ENCODE results near the gene SRPX2. TPM values are rescaled to one million over a fixed set of nuclear protein-coding genes. Genes with fewer than 3 reads are reported as not detected.

Gene SRPX2
- total RNA-seq, 1 experiment from 2014 or later = 2.4 TPM

- CTCF ChIA-PET = interaction anchor here (0.8 to 1.5 kb wide), 2 partner anchors 24 to 32 kb away, joined by 3 to 5 read pairs; no protein-coding TSS in a partner anchor
- intact Hi-C loops (cut with micrococcal nuclease) = no loop called here
- no peak overlapping the region for H2AFZ ChIP-seq (ENCODE audit: low read depth, low read length, poor library complexity, severe bottlenecking)
These were observed 3.1 kb downstream of the SRPX2 start for GRCh38 chrX:100647095-100647494.

More at GRCh38 chrX:100647095-100647494, 3.1 kb downstream of the SRPX2 start:
- Histone ChIP-seq H3K4me2 (ENCODE audit: low read length) (no peak overlapping the region), H3K27me3 (ENCODE audit: insufficient read depth, low read length) (no peaks in the 10 kb centered on the region), H3K9me2 (ENCODE audit: insufficient read depth) (no peaks in the 10 kb centered on the region), H3K9me3 (ENCODE audit: control insufficient read depth in 1 of 2, insufficient read depth in 1 of 2, low read depth in 1 of 2, low read length in 2 of 2) (no peaks in the 10 kb centered on the region), H3K27ac (ENCODE audit: low read depth, low read length) (no peak overlapping the region), H4K20me1 (ENCODE audit: insufficient read depth) (no peaks in the 10 kb centered on the region), H3K4me1 (ENCODE audit: control insufficient read depth in 1 of 2, insufficient read depth in 2 of 2, low read length in 2 of 2) (peaks cover 19 to 68% of the 10 kb centered on the region in 2 experiments), H3K36me3 (ENCODE audit: control insufficient read depth in 1 of 2, insufficient read depth in 2 of 2, low read length in 2 of 2) (no peaks in the 10 kb centered on the region), H3K9ac (ENCODE audit: low read length) (no peak overlapping the region), H3K4me3 (replicated peaks in 1 of 2; ENCODE audit: low read depth in 1 of 2, low read length in 2 of 2) (no peak overlapping the region), H3K79me2 (ENCODE audit: insufficient read depth, low read length) (no peaks in the 10 kb centered on the region)
- POLR2A ChIA-PET = interaction anchor here (1.7 kb wide), 1 partner anchor 10 kb away, joined by 5 read pairs; the partner anchor contains the start of gene TSPAN6
- DNase-seq (ENCODE audit: low read depth, low spot score) = no peak
- RAD21 ChIA-PET (ENCODE audit: low non-redundant PET in 1 of 2, low total read pairs in 2 of 2, uncharacterized antibody in 2 of 2, unreplicated experiment in 2 of 2) = no interaction called here
- ATAC-seq = no peak
- no TSS peak for BruUV-seq (replicated peaks)
- TF ChIP-seq ZFX (IDR thresholded peaks at IDR 0.05) = no peak
- TF ChIP-seq EZH2 (IDR thresholded peaks at IDR 0.05) = no peak
- TF ChIP-seq CEBPB (IDR thresholded peaks at IDR 0.05; ENCODE audit: low read depth) = no peak
- no peak for TF ChIP-seq ATF3 (IDR thresholded peaks at IDR 0.05)
- no peak for TF ChIP-seq ZBTB33 (IDR thresholded peaks at IDR 0.05; ENCODE audit: extremely low read depth, insufficient replicate concordance, low read length)
- no peak for TF ChIP-seq POLR2A (IDR thresholded peaks at IDR 0.05; ENCODE audit: borderline replicate concordance, extremely low read depth, insufficient read depth, insufficient read length)
- no peak for TF ChIP-seq EGR1 (IDR thresholded peaks at IDR 0.05; ENCODE audit: low read depth)
- no peak for TF ChIP-seq SIN3A (IDR thresholded peaks at IDR 0.05; ENCODE audit: low read depth)
- TF ChIP-seq JUND (IDR thresholded peaks at IDR 0.05) = no peak
- TF ChIP-seq MAX (IDR thresholded peaks at IDR 0.05) = no peak

All from HCT116 (cell line).